Upper lobe of right lung (tissue), 1 donor: Measurements from ENCODE around the gene PPP2R5B. TPM values are rescaled to one million over a fixed set of nuclear protein-coding genes. Genes with fewer than 3 reads are reported as not detected.

Experiments used
- ATAC-seq: fragments of 200-7000 bp; cut with Tn5 transposase; one replicate; pipeline ENCODE4 v1.9.1; 2020; ENCODE audit warnings: mild to moderate bottlenecking, moderate library complexity
- DNase-seq: peaks from one replicate; pipeline ENCODE4 v3.0.0-alpha.2; 2020
- H3K27ac ChIP-seq: fragments of 200-600 bp; one replicate; pipeline ENCODE4 v1.8.0; 2022
- H3K27me3 ChIP-seq: fragments of 200-600 bp; one replicate; pipeline ENCODE4 v1.8.0; 2022; ENCODE audit warnings: mild to moderate bottlenecking
- H3K36me3 ChIP-seq: fragments of 200-600 bp; one replicate; pipeline ENCODE4 v1.8.0; 2022
- H3K4me1 ChIP-seq: fragments of 200-600 bp; one replicate; pipeline ENCODE4 v1.8.0; 2022
- H3K4me3 ChIP-seq: fragments of 200-600 bp; one replicate; pipeline ENCODE4 v1.8.0; 2022; ENCODE audit warnings: mild to moderate bottlenecking
- H3K9me3 ChIP-seq: fragments of 200-600 bp; one replicate; pipeline ENCODE4 v1.8.0; 2022
- intact Hi-C: fragments of 100-400 bp; cut with DNase I; formaldehyde crosslinking; loops from one replicate; pipeline ENCODE4 v1.11.0; 2022
- total RNA-seq: library from RNA; stranded (reverse); fragmentation: NEBNext Ultra II Directional; extraction: Animal tissue kit (Norgen Biotek cat#: 25700); gene quantifications from one replicate; pipeline ENCODE4 v1.2.1, GENCODE V29; 2021
- TF ChIP-seq, protein P1 (sequence below): fragments of 200-600 bp; IDR thresholded peaks from one replicate; pipeline ENCODE4 v1.8.0; 2022; ENCODE audit warnings: antibody characterized with exemption
- donor health status: DM: no; HTN: yes; CAD: no; lungs with severe emphysema.

PPP2R5B gene
- total RNA-seq, 1 donor from 2014 or later = 29.4 TPM

DNA sequence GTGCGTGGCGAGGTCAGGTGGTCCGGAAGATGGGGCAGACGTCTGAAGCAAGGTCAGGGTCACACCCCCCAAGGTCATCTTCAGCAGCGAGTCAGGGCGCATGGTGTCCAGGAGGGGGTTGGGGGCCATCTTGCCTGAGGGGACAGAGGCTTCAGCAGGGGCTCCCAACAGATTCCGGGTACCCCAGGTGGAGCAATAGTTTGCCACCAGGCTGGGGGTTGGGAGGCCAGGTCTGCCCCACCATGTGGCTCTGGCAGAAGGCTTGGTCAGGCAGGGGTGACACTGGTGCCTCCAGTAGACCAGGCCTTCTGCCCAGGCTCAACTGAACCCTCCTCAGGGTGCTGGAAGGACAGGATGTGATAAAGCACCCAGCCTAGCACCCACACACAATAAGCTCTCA, 13.3 kb upstream of the PPP2R5B start:
- no peaks in the 10 kb centered on the region for H3K27me3 ChIP-seq
- intact Hi-C loops = no loop called here
- TF ChIP-seq, protein P1, sequence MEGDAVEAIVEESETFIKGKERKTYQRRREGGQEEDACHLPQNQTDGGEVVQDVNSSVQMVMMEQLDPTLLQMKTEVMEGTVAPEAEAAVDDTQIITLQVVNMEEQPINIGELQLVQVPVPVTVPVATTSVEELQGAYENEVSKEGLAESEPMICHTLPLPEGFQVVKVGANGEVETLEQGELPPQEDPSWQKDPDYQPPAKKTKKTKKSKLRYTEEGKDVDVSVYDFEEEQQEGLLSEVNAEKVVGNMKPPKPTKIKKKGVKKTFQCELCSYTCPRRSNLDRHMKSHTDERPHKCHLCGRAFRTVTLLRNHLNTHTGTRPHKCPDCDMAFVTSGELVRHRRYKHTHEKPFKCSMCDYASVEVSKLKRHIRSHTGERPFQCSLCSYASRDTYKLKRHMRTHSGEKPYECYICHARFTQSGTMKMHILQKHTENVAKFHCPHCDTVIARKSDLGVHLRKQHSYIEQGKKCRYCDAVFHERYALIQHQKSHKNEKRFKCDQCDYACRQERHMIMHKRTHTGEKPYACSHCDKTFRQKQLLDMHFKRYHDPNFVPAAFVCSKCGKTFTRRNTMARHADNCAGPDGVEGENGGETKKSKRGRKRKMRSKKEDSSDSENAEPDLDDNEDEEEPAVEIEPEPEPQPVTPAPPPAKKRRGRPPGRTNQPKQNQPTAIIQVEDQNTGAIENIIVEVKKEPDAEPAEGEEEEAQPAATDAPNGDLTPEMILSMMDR = no peak
- H3K36me3 ChIP-seq = peaks cover 82% of the 10 kb centered on the region
- ATAC-seq (no peak), DNase-seq (no peak)
- H3K9me3 ChIP-seq = no peaks in the 10 kb centered on the region
- H3K4me3 ChIP-seq = no peak overlapping the region
- no peak overlapping the region for H3K27ac ChIP-seq
- peaks cover 10% of the 10 kb centered on the region for H3K4me1 ChIP-seq

DNA sequence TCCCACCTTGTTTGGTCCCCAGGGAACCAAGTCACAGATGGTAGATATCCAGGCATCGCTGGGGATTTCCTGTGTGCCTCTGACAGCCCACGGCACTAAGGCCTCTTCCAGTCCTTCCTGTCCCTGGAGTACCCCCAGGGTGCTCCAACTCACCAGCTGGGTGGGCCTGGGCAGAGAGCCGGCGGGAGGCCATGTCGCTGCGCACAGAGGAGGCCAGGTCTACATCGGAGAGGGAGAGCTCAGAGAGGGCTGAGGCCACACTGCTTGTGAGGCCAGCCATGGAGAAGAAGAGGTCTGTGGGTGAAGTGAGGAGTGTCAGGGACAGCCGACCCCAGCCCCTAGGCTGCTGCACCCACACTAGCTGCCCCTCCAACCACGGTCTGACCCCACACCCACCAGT, 12.8 kb upstream of the PPP2R5B start:
- intact Hi-C loops = no loop called here

DNA sequence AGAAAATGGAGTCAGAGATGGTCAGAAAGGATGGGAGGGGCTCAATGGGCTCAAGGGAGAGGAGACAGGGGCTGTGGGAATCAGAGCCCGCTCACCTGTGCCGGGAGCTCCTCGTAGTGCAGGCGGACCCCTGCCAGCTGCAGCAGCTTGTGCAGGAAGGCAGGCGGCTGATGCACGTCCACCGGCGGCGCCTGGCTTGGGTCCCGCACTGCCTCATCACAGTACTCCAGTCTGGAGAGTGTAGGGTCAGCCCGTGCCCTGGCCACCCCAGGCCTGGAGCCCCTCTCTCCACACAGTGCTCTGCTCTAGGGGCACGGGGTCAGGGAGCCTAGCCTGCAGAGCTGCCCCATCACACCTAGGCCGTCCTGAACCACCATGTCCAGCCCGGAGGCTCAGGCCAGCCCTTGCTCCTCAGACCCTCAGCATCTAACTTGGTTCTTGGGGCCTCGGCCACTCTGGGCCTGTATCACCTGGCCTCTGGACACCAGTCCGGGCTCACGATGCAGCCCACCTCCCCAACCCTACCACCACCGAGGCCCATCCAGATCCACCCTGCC, 11.2 kb upstream of the PPP2R5B start:
- peaks cover 18% of the 10 kb centered on the region for H3K4me1 ChIP-seq
- DNase-seq = no peak
- H3K27ac ChIP-seq = no peak overlapping the region
- H3K9me3 ChIP-seq = no peaks in the 10 kb centered on the region
- TF ChIP-seq, protein P1 = no peak
- intact Hi-C loops = no loop called here
- ATAC-seq = no peak
- H3K27me3 ChIP-seq = no peaks in the 10 kb centered on the region
- no peak overlapping the region for H3K4me3 ChIP-seq
- H3K36me3 ChIP-seq = peaks cover 62% of the 10 kb centered on the region

More for the DNA sequence above, 12.8 kb upstream of the PPP2R5B start:
- DNase-seq (no peak), ATAC-seq (no peak)
- H3K9me3 ChIP-seq = no peaks in the 10 kb centered on the region
- H3K4me1 ChIP-seq = peaks cover 11% of the 10 kb centered on the region
- no peak overlapping the region for H3K4me3 ChIP-seq
- H3K27ac ChIP-seq = no peak overlapping the region
- TF ChIP-seq, protein P1 = no peak
- no peaks in the 10 kb centered on the region for H3K27me3 ChIP-seq
- peaks cover 78% of the 10 kb centered on the region for H3K36me3 ChIP-seq

DNA sequence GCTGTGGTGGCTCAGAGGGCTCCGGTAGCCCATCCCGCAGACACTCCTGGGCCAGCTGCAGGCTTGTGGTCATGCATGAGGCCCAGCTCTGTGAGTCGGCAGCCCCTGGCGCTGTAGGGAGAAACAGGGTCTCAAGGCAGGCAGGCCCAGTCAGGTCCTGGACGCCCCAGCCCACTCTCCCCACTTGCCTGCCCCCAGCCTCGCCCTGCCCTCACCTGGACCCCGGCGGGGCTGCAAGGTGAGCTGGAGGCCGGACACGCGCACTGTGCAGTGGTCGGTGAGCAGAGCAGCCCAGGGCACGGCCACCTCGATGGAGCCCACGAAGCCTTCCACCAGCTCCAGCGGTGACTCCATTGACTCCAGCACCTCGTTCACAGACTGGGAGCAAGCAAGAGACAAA, 10.4 kb upstream of the PPP2R5B start:
- DNase-seq = no peak
- Histone ChIP-seq H3K27me3 (no peaks in the 10 kb centered on the region), H3K27ac (no peak overlapping the region), H3K36me3 (peaks cover 53% of the 10 kb centered on the region), H3K9me3 (no peaks in the 10 kb centered on the region), H3K4me1 (peaks cover 21% of the 10 kb centered on the region), H3K4me3 (no peak overlapping the region)
- intact Hi-C loops = no loop called here
- TF ChIP-seq, protein P1 = no peak
- no peak for ATAC-seq

DNA sequence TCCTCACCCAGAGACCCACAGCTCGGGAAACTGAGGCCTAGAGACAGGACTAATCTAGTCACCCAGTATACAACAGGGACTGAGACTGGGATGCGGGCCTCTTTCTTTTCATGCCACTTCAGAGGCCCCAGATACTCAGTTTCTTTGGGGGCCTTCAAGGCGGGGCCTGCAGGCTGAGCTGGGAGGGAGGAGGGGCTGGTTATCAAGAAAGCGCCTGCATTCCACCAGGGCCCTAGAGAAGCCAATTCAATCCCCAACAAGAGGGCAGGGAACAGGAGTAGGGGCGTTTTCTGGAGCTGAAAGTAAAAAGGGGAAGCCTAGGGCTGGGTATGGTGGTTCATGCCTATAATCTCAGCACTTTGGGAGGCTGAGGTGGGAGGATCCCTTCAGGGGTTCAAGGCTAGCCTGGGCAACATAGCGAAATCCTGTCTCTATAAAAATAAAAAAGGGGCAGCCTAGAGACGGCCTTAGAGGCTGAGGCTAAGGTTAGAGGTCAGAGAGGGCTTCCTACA, 9.1 kb upstream of the PPP2R5B start:
- no peaks in the 10 kb centered on the region for H3K9me3 ChIP-seq
- ATAC-seq (no peak), DNase-seq (no peak)
- H3K4me3 ChIP-seq = peak overlapping the region; percentile 78
- TF ChIP-seq, protein P1 = no peak
- peaks cover 21% of the 10 kb centered on the region for H3K4me1 ChIP-seq
- intact Hi-C loops = no loop called here
- no peaks in the 10 kb centered on the region for H3K27me3 ChIP-seq
- peaks cover 40% of the 10 kb centered on the region for H3K36me3 ChIP-seq
- H3K27ac ChIP-seq = no peak overlapping the region
